Activated CD4-positive, alpha-beta T cell treated with anti-CD3 and anti-CD28 coated beads, Interleukin-10, Interleukin-2, amounts not matched to agents 100 ng/mL and 50 ng/mL, durations not matched to agents 16 hours and 8 hours (primary cell): ENCODE results near the gene CKAP5.
A peak's percentile ranks its signal among the peaks of the same experiment; 100 is the strongest.
"Not testable (repeated sequence)": the region's sequence is repeated elsewhere in the genome, so short reads cannot be mapped to it uniquely, and the experiment has no call there.

Experiments
- DNase-seq: peaks from one replicate; pipeline ENCODE4 v3.0.0-alpha.2; 2020

The CKAP5 gene

DNA sequence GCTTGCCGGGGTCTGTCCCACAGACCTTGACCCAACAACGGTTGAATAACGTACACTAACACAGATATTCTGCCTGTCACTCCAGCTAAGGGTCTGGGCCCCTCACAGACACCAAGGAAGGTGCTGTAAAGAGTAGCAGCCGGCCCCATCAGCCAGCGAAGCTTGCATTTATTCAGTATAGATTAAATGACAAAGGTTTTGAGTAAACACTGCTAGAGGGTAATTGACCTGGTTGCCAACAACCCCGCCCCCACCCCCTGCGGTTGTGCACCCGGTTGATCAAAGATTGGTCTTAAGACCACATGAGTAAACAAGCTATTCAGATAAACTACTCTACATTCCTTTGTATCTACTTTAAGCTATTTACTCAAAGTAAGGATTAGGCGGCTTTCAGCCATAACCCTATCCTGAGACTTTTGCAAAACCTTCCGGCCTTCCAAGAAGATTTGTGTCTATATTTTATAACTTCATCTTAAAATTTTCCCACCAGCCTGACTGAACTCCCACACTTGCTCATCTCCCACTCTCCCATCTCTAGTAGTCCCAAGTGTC is 4.8 kb upstream of the CKAP5 start:
- DNase-seq = no peak

DNA sequence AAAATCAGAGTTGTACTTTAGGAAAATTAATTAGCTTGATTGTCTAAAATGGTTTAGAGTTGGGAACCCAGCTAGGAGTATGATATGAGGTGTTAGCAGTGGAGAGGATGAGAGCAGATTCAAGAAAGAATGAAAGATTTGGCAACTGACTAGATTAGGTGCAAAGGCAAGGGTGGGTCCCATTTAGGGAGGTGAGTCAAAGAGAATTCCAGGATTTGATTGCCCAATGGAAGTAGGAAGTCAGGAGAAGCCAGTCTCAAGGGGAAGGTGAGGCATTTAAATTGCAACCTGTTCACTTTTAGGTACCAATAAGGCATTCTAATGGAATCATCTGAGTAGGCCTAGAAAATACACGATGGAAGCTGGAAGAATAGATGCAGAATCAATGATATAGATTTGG is 3.6 kb upstream of the CKAP5 start:
- DNase-seq = no peak

DNA sequence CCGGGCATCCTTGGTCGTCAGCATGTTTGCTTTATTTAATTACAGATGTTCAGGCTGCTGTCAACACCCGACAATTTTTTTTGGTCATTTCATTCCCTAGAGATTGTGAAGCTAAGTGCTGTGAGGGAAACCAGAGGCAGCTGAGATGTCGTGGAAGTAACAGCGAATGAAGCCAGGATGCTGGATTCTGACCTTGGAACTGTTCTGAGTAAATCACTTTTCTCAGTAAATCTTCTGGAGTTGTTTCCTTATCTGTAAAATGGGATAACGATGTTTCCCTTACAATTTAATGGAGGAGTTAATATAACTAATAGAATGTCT is 390 bp upstream of the CKAP5 start:
- DNase-seq = no peak

DNA sequence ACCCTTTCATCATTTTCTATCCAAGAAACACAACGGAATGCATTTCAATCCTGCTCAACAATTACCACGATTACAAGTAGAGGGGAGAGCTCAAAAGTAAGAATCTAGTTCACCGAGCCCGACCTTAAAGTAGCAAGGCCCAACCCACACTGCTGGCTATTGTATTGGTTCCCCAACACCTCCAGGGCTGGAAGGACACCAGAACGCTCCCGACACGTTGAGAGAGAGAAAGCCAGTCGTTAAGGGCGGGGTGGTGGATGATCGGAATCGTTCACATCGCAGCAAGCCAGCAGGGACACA is 690 bp downstream of the CKAP5 start:
- DNase-seq = no peak

DNA sequence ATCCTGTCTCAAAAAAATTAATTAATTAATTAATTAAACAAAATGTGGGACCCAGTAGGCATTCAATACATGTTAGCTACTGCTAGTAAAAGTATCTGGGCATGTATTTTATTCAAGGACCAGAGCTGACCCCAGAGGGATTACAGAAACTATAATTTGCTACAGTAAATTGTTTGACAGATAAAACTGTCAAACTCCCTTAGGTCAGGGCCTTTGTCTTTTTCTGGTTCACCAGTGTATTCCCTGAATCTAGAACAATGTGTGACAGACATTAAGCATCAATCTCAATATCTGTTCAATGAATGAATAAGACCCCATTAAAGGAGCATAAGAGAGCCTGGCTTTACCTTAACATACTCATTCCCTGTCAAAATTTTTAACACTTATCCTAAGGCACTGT is 6.0 kb downstream of the CKAP5 start:
- no peak for DNase-seq

DNA sequence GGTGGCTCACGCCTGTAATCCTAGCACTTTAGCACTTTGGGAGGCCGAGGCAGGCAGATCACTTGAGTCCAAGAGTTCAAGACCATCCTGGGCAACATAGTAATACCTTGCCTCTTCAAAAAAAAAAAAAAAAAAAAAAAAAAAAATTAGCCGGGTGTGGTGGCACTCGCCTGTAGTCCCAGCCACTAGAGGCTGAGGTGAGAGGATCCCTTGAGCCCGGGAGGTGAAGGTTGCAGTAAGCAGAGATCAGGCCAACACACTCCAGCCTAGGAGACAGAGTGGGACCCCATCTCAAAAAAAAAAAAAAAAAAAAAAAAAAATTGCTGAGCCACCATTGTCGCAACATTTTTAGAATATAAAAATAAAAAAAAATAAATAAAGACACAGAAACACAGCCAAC is 7.6 kb downstream of the CKAP5 start:
- DNase-seq = no peak

DNA sequence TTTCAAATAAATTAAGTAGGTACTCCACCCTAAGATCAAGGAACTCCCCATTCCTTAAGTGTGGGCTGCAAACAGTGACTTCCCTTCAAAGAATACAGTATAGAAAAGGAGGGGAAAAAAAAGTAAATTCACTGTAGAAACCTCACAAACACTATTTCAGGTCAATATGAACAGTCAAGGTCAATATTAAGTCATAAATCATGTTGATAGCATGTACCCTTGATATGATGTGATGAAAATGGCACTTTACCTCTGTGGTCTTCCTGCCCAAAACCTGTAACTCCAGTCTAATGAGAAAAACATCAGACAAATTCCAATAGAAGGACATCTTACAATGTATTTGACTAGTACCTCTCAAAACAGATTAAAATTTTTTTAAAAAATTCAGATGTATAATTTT is 8.2 kb downstream of the CKAP5 start:
- no peak for DNase-seq

DNA sequence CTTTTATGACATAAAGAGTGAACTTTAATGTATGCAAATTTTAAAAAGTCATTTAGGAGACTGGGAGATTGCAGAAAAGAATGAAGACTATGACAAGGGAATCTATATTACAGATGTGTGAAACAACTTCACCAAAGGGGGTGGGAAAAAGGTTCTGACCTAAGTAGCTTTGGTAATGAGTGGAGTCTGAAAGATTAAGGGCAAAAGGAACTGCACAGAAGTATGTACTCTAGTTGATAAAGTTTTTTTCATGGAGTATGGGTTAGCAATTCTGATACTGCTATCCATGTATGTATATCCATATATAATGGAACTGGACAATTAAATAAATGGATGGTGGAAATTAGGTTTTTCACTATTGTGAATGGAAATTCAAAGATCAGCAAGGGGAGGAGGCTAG is 9.2 kb downstream of the CKAP5 start:
- DNase-seq = no peak

DNA sequence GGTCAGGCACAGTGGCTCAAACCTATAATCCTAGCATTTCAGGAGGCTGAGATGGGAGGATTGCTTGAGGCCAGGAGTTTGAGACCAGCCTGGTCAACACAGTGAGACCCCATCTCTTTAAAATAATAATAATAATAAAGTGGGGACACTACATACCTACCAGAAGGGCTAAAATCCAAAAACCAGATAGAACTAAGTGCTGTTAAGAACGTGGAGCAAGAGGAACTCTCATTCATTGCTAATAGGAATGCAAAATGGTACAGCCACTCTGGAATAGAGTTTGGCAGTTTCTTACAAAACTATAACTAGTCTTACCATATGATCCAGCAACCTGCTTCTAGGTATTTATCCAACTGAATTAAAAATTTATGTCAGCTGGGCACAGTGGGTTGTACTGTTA is 9.6 kb downstream of the CKAP5 start:
- DNase-seq = no peak

DNA sequence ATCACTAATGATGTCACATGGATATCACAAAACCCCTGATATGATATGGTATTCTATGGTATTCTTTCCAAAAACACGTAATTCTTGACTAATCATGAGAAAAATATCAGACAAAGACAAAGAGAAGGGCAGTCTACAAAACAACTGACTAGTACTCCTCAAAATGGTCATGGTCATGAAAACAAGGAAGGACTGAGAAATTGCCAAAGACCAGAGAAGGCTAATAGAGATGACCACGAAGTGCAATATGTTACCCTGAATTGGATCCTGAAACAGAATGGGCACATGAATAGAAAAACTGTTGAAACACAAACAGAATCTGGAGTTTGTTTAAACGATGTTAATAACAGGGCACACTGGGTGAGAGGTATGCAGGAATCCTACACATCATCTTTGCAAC is 10.2 kb downstream of the CKAP5 start:
- no peak for DNase-seq

DNA sequence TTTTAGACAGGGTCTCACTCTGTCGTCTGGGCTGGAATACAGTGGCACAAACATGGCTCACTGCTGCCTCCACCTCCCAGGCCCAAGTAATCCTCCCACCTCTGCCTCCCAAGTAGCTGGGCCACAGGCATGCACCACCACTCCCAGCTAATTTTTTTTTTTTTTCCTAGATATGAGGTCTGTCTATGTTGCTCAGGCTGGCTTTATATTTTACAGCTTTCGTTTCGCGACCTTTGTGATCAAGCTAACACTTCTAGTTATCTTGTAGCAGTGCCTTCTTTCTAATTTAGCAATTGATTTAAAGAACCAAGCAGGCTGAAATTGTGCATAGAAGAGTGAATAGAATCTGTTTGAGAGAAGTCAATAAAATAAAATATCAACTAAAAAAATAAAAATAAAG is 11.3 kb downstream of the CKAP5 start:
- DNase-seq = no peak

DNA sequence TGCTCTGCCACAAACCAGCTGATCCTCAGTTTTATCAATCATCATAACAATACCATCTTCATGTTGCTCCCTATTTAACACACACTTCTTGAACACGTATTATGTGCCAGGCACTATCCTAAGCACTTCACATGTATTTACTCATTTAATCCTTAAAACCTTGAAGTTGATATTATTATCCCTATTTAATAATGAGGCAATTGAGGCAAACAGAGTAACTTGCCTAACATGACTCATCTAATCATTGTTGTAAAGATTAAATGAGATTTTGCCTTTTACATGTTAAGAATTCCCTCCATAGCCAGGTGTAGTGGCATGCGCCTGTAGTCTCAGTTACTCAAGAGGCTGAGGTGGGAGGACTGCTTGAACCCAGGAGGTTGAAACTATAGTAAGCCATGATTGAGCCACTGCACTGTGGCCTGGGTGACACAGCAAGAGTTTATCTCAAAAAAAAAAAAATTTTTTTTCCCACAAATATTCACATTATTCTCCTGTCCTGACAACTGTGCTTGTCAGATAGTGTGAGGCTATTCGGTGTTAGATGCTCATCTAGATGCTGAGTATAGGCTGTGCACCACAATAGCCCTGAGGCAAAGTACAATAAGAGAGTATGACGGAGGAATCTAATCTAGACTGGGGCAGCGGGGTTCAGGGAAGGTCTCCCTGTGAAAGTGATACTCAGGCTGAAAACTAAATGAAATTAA is 13.4 kb downstream of the CKAP5 start:
- no peak for DNase-seq

DNA sequence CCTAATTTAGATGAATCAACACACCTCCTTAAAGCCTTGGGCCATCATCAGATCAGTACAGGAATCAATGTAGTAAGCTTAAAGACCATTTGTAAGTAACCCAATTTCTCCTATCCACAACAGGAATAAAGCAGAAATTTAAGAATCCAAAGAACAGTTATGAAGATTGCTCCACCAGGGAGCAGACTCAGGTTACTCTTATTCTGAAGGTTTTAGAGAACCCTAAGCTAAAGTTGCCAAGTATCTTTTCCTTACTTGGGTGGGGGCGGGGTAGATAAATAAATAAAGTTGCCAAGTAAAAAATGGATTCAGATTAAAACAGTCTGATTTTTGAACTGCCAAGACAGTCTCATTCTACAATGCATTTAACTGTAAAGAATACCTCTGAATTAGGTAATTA is 18.1 kb downstream of the CKAP5 start:
- DNase-seq = no peak

DNA sequence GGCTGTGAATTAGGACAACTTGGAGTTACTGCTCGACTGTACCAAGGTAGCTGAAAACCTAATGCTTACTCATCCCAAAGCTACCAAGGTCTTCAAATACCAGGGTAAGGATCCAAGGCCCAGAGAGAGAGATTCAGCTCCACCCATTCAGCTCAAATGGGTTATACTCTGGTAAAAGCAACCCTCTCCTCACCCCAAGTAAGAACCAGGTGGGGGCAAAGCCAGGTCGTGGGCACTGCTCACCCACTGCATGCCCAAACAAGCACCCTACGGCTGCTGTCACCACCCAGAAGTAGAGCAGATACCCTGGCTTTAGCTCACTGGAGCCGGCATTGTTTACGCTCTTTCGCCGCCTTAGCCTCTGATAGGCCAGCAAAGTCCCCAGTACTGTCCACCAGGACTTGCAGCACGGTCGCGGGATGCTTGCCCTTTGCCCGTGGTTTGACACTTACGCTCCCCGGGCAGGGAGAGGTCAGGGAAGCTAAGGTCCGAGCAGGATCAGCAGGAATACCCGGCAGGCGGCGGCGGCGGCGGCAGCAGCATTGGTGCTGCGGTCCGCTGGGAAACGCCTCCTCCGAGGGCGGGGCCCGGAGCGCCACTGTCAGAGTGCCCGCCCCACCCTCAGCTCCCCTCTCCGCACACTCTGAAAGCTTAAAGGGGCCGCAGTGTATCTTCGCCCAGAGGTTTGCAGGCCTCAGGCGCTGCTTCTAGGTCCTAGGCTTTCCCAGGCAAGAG is 19.6 kb downstream of the CKAP5 start:
- peak; percentile 62 for DNase-seq

DNA sequence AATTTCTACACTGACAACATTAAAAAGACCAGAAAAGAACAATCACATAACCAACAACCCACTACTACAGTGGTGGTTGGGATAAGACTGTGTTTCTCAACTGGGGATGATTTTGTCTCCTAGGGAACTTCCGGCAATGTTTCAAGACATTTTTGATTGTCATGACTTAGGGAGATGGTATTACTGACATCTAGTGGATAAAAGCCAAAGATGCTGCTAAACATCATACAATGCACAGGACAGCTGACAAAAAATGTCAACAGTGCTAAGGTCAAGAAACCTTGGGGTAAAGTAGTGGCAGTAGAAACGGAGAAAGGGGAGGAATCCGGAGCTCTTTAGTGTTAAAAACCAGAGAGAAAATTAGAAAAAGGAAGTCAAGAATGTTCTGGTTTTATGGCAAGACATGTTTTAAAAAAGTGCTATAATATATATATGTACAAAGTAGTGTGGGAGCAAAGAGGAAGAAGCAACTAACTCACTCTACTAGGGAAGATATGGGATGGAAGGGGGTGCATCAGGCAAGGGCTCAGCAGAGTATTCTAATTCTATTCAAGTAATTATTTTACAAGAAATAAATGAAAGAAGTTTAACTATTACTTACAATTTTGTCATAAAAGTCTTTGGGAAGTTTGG is 37.2 kb downstream of the CKAP5 start:
- peak; percentile 24 for DNase-seq

DNA sequence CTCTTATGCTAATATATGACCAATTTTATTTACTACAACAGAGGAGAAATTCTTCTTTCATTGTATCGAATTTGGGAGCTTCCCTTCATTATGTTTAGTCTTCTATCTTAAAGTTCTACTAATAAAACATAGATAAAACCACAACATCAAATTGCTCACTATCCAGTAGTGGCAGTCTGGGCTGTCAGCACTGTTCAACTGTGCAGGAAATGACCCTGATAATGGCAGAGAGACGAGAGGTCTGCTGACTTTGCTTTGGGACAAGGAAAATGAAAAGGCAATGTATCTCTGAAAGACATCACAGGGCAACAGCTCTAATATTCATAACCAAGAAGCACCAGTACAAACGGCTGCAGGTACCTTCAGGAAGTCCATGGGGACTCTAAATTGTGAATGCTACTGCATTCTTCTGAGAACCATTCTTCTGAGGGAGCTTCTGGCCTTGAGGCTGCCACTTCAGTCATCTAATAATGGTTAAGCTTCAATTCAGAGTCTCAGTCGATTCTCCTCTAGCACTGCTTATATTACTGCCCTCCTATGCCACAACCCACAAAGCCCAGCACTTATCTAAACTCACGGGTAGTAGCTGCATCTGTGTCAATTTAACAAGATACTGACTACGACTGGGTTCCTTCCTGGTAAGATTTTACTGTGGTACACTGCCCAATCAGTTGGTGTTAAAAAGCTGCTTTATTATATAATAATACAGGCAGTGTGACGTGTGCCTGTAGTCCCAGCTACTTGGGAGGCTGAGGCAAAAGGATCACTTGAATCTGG is 44.2 kb downstream of the CKAP5 start:
- DNase-seq = no peak

DNA sequence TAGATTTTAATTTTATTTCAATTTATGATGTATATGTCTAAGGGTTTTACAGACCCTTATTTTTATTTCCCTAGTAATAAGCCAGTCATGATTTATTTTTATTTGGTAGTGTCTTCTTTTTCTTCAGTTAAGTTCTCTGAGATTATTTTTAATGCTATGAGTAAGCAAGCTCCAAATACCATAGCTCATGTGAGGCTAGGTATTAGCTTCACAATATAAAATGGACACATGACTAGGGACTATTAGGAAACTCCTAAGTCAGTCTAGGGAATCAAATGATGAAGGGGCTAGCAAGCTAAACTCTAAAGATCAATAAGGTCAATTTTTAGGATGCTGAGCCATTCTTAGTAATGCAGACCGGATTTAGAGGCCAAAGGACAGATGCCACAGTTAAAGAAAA is 45.9 kb downstream of the CKAP5 start:
- no peak for DNase-seq

DNA sequence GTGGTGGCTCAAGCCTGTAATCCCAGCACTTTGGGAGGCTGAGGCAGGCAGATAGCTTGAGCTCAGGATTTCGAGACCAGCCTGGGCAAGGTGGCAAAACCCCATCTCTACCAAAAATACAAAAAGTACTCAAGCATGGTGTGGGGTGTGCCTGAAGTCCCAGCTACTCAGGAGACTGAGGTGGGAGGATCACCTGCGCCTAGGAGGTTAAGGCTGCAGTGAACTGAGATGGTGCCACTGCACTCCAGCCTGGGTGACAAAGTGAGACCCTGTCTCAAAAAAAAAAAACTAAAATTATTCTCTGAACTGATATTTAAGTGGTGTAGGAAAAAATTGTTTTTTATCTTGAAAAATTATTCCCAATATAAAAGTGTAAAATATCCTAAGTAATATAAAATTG is 46.4 kb downstream of the CKAP5 start:
- DNase-seq = not testable (repeated sequence)

DNA sequence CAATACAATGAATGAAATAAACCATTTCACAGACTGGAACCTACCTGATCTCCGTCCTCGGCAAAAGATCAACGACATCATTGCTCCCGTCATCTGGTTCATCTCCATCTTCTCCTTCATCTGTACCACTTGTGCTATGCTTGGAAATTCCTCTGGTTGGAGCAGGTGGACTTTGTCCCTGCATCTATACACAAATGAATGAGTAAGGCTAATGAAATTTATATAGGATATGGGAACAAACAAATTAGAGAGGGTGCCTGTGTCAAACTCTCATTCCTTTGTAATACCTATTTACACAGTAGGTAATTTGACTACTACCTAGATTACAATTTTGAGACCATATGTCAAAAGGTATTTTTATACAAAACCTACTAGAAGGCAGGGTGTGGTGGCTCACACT is 67.7 kb downstream of the CKAP5 start:
- DNase-seq = no peak

DNA sequence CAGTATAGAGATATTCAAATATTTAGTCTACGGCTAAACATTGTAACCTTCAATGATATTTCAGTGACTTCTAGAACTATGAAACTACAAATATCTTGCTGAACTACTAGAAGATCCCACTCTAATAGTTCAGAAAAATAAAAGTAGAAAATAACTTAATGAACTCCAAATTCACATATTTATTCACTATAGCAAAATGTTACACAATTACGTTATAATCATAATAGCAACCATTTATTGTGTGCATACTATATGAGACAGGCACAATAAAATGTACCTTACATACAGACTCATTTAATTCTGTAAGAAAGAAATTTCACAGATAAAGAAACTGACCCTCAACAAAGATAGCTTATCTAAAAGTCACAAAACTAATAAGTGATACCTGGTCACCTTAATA is 69.2 kb downstream of the CKAP5 start:
- DNase-seq = no peak

DNA sequence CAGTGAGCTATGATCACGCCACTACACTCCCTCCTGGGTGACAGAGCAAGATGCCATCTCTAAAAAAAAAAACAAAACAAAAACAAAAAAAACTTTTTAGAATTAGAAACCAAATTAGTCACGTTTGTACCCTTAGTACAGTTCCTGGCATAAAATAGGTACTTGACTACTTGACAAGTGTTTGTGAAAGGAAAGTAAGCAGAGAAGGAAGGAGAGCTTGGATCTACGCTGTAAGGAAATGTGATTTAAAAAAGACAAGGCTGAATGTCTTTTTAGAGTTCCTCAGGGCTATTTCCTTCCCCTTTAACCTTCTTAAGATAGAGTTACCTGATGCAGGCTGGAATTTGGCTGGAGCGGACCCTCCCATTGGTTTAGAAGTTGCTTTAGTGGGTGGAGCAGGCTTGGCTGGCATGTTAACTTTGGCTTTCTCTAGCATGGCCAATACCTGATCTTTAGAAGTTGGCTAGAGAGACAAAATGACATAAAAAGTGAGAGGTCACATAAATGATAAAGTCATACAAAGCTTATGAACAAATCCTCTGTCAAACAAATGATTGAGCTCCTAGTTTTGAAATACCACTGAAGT is 76.4 kb downstream of the CKAP5 start:
- no peak for DNase-seq

DNA sequence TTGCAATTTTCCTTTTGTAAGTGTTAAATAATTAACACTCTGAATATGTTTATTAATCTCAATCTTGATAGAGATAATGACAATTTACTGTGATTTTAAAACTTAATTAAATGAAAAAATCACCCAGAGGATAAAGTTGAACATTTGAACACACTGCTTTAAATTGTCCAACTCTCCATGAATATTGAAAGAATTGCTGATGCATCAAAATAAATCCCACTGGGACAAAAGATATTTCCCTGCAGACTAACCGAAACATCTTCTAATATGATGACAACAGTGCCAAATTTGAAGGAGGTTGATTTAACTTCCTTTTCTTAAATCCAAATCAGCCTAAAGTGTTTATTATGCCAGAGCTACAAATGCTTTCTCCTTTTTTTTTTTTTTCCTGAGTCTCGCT is 79.4 kb downstream of the CKAP5 start:
- no peak for DNase-seq

DNA sequence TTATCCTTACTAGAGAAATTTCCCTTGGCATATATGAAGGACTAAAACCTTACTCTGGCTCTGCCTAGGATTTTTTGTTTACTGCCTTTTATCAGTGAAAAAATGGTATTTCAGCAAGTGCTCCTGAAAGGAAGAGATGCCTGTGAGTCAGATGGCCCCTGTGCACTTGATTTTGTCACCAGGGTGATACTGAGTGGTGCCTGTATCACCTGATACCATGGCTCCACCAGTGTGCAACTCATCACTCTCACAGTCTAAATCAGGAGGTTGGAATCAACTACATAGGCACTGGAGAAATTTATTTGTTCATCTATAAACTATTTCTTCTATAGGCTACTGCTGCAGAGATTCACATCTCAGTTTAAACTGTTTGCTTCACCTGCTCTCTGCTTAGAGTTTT is 83.8 kb downstream of the CKAP5 start:
- DNase-seq = no peak
